ENCODE results near the gene ABCA7. TPM values are rescaled to one million over a fixed set of nuclear protein-coding genes. Genes with fewer than 3 reads are reported as not detected.

Gene ABCA7
- total and polyA plus RNA-seq, 2 of the 13 experiments (the other 11 are each of a cell fraction or from before 2014, with no cell fraction given) = 4.4 to 32.4 TPM

GRCh38 chr19:1102407-1103131 lies 62.7 kb downstream of the ABCA7 start (continued):
- peak in 1 of 2 experiments; percentile 13; a peak in 1 of 4 replicates for TF ChIP-seq HMGXB4 (CRISPR knock-in tag; IDR thresholded peaks at IDR 0.05; ENCODE audit: borderline replicate concordance in 1 of 2, low read depth in 1 of 2)
- no peak for TF ChIP-seq CBFB (CRISPR knock-in tag; IDR thresholded peaks at IDR 0.05)
- TF ChIP-seq GATAD2A (CRISPR knock-in tag; IDR thresholded peaks at IDR 0.05) = peak; percentile 70; the same call in 1 of the 2 replicates
- peak; percentile 53; the same call in 1 of the 2 replicates for TF ChIP-seq KDM6A (CRISPR knock-in tag; IDR thresholded peaks at IDR 0.05; ENCODE audit: low read depth)
- TF ChIP-seq NCOR1 (IDR thresholded peaks at IDR 0.05; ENCODE audit: borderline replicate concordance, low read length) = peak; percentile 84
- no peak for TF ChIP-seq TGIF2 (CRISPR knock-in tag; IDR thresholded peaks at IDR 0.05)
- TF ChIP-seq HNF4G (IDR thresholded peaks at IDR 0.05; ENCODE audit: borderline replicate concordance, low read depth, low read length) = peak; percentile 78; the same call in 1 of the 2 replicates
- TF ChIP-seq HNF4G (CRISPR knock-in tag; IDR thresholded peaks at IDR 0.05; ENCODE audit: borderline replicate concordance, low read depth) = no peak; the same call in 1 of the 2 replicates
- TF ChIP-seq GATAD1 (CRISPR knock-in tag; IDR thresholded peaks at IDR 0.05) = peak; percentile 65; the same call in 1 of the 2 replicates
- peak; percentile 82 for TF ChIP-seq JUNB (CRISPR knock-in tag; IDR thresholded peaks at IDR 0.05; ENCODE audit: borderline replicate concordance)
- TF ChIP-seq ZMYM3 (CRISPR knock-in tag; IDR thresholded peaks at IDR 0.05) = no peak; the same call in 1 of the 2 replicates
- TF ChIP-seq HNF4A (CRISPR knock-in tag; IDR thresholded peaks at IDR 0.05) = peak; percentile 70
- TF ChIP-seq ADNP (CRISPR knock-in tag; IDR thresholded peaks at IDR 0.05) = peak; percentile 34; the same call in 1 of the 2 replicates
- no peak for TF ChIP-seq USF2 (IDR thresholded peaks at IDR 0.05; ENCODE audit: low read depth, low read length)
- no peak for TF ChIP-seq USF2 (CRISPR knock-in tag; IDR thresholded peaks at IDR 0.05; ENCODE audit: borderline replicate concordance)
- no peak for TF ChIP-seq ZNF800 (CRISPR knock-in tag; IDR thresholded peaks at IDR 0.05)
- TF ChIP-seq ZNF350 (CRISPR knock-in tag; IDR thresholded peaks at IDR 0.05; ENCODE audit: borderline replicate concordance, low read depth) = 0 out of 2 replicates have a peak, but pooled peaks have one; percentile 15
- TF ChIP-seq TCF12 (IDR thresholded peaks at IDR 0.05) = no peak
- no peak for TF ChIP-seq TCF12 (CRISPR knock-in tag; IDR thresholded peaks at IDR 0.05)
- 0 out of 2 replicates have a peak, but pooled peaks have one; percentile 12 for TF ChIP-seq MEF2D (CRISPR knock-in tag; IDR thresholded peaks at IDR 0.05)
- TF ChIP-seq MAFG (CRISPR knock-in tag; IDR thresholded peaks at IDR 0.05) = no peak
- no peak for TF ChIP-seq FOXO4 (CRISPR knock-in tag; conservative IDR thresholded peaks at IDR 0.05)

Data from HepG2 (cell line).